Measurements from ENCODE around the gene DNAH2. TPM values are rescaled to one million over a fixed set of nuclear protein-coding genes. Genes with fewer than 3 reads are reported as not detected.
A peak's percentile ranks its signal among the peaks of the same experiment; 100 is the strongest.

DNAH2 gene
- total RNA-seq, 1 donor from 2014 or later: 0.62 TPM

DNA sequence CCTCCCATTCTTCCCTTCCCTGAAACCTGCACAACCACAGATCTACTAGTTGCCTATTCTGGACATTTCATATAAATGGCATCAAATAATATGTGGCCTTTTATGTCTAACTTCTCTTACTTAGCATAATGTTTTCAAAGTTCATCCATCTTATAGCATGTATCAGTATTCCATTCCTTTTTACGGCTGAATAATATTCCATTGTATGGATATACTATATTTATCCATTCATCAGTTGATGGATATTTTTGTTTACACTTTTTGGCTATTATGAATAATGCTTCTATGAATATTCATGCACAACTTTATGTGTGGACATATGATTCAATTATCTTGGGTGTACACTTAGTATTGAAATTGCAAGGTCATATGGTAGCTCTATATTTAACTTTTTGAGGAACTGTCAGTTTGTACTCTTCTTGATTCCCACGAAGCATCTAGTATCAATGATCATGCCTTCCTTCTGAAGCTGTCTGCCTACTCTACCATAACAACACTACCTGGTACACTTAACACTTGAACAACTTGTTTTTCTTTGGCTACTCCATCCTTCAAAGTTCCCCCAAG lies 158.3 kb downstream of the DNAH2 start:
- DNase-seq: no peak

DNA sequence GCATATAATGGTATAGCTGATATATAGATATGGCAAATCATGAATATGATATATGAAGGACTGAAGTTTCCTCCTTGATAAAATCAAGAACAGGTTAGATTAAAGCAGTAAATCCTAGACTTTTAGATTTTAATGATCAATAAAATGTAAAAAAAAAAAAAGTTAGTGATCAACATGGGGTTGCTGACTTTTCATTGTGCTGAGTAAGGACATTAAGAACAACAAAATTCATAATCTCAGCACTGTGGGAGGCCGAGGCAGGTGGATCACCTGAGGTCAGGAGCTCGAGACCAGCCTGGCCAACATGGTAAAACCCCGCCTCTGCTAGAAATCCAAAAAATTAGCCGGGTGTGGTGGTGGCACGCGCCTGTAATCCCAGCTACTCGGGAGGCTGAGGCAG lies 160.7 kb downstream of the DNAH2 start:
- no peak for DNase-seq

DNA sequence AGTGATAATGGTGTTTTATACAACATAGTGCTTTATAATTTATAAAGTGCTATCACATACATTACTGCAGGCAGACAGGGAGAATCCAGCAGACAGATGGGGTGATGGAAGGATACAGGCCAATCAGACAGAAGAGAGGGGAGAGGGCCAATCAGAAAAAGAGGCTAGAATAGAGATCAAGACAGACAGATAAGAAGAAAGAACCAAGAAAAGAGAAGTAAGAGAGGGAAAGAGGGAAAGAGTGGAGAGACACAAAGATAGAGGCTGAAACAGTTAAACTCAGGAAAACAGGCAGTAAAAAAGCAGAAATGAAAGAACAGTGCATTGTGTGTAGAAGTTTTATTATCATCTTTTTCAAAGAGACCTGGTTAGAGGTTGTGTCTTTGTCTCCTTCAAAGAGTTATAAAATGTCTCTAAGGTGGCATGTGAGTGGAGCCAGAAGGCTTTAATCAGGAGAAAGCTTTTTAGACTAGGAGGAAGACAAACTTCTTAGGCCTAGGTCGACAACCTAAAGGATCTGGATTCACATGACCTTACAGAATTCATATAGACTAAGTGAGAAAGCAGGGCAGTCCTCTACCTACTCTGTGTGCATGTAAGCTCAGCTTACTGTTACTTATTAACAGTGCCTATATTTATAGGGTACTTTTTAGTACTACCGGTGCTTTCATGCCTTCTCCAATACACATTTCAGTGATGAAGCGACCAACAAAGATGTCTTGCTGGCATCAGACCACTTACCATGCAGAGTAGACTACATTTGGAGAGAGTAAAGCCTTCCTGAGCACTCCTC lies 162.7 kb downstream of the DNAH2 start:
- DNase-seq: no peak

DNA sequence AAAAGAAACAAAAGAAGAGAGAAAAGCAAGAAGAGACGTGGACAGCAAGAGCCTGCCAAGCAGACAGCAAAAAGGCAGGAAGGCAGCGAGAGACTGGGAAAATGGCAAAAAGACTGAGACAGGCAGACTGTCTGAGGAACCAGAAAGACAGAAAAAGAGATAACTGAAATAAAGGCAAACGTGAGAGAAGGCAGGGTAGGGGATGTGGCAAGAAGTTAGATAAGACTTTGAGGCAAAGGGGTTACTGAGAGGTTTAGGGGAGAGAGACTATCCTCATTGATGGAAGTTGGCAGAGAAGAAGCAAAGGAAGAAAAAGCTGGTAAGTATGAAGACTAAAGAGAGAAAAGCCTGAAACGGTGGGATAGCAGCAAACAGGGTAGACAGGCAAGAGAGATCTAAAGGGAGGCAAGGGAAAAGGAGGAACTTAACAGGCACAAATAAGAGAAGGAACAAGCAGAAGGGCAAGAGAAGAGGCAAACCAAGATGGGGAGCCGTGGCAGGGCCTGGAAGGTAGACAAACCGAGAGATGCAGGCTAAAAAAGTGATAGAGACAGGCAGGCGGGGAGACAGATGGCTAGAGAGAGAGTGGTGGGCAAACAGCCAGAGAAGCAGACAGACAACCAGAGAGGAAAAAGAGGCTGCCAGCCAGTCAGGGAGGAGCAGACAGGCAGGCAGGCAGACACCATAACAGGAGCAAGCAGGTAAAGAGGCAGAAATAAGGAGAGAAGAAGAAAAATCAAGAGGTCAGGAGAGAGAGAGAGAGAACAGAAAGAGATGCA lies 163.9 kb downstream of the DNAH2 start:
- DNase-seq: peak; percentile 18

DNA sequence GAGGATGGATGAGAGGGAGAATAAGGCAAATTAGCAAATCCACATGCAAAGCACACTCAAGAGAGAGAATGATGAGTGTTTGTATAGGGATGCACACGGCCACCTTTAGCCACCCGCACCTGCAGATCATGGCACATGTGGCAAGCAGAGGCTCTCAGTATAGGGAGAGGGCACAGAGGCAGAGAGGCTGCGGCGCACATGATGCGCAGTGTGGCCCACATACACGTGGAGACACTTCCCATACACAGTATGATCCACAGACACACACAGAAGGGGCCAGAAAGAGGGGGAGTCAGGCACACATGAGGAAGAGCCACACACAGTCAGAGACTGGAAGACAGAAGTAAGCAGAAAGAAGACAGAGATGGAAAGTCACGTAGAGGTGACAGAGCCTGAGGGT lies 164.5 kb downstream of the DNAH2 start:
- no peak for DNase-seq

DNA sequence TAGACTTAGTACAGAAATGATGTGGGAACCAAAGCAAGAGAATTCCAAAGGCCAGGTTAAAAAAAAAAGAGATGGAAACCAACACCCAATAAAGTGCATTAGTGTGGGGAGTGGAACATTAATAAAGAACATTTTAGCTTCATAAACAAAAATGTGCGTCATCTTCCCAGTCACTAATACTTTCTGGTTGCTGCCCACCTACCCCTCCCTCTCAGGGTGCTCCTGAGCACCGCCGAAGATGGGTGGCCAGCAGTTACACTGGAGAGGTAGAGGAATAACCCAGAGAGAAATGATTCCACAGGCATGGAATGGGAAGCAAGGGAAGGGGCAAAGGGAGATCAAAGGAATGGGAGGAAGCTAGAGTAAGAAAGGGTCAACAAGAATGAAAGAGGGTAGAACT lies 165.1 kb downstream of the DNAH2 start:
- no peak for DNase-seq

Other genes starting within 250 kb of the DNAH2 start
- gene ZBTB4, start 238.1 kb upstream of the DNAH2 start, total RNA-seq: 17.6 TPM
- not detected for gene SLC35G6, start 236.3 kb upstream of the DNAH2 start, total RNA-seq
- 54.6 TPM for gene POLR2A, start 233.4 kb upstream of the DNAH2 start, total RNA-seq
- gene TNFSF12, start 168.7 kb upstream of the DNAH2 start, total RNA-seq: 3.3 TPM
- 0.31 TPM for gene TNFSF13, start 159.0 kb upstream of the DNAH2 start, total RNA-seq
- 84.8 TPM for gene SENP3, start 155.8 kb upstream of the DNAH2 start, total RNA-seq
- gene CD68, start 138.1 kb upstream of the DNAH2 start, total RNA-seq: 0.62 TPM
- 34.8 TPM for gene MPDU1, start 133.9 kb upstream of the DNAH2 start, total RNA-seq
- 0.47 TPM for gene SOX15, start 127.7 kb upstream of the DNAH2 start, total RNA-seq
- 51.9 TPM for gene FXR2, start 102.8 kb upstream of the DNAH2 start, total RNA-seq
- 32.8 TPM for gene SAT2, start 89.9 kb upstream of the DNAH2 start, total RNA-seq
- not detected for gene SHBG, start 87.6 kb upstream of the DNAH2 start, total RNA-seq
- gene ATP1B2, start 66.8 kb upstream of the DNAH2 start, total RNA-seq: 5.0 TPM
- 9.4 TPM for gene TP53, start 30.3 kb upstream of the DNAH2 start, total RNA-seq
- 9.5 TPM for gene WRAP53, start 29.3 kb upstream of the DNAH2 start, total RNA-seq
- gene EFNB3, start 12.5 kb upstream of the DNAH2 start, total RNA-seq: 13.7 TPM
- 16.4 TPM for gene KDM6B, start 116.5 kb downstream of the DNAH2 start, total RNA-seq
- gene TMEM88, start 137.3 kb downstream of the DNAH2 start, total RNA-seq: 1.2 TPM
- gene NAA38, start 139.8 kb downstream of the DNAH2 start, total RNA-seq: 20.1 TPM
- gene CYB5D1, start 140.3 kb downstream of the DNAH2 start, total RNA-seq: 14.2 TPM
- 337 TPM for gene CHD3, start 171.0 kb downstream of the DNAH2 start, total RNA-seq
- 7.3 TPM for gene RNF227, start 198.5 kb downstream of the DNAH2 start, total RNA-seq
- gene KCNAB3, start 212.1 kb downstream of the DNAH2 start, total RNA-seq: 2.7 TPM
- gene TRAPPC1, start 214.2 kb downstream of the DNAH2 start, total RNA-seq: 22.3 TPM
- 23.4 TPM for gene CNTROB, start 214.5 kb downstream of the DNAH2 start, total RNA-seq

Measured in occipital lobe (tissue), 2 donors.